SK-N-MC (cell line): ENCODE measurements around the gene PPP2R3A.
"Not testable (repeated sequence)": the region's sequence is repeated elsewhere in the genome, so short reads cannot be mapped to it uniquely, and the experiment has no call there.

Source experiments
- DNase-seq: peaks from one replicate; pipeline ENCODE4 v3.0.0-alpha.2; 2011; ENCODE audit warnings: low read depth, low spot score
- H3K27ac ChIP-seq: fragments of 200-600 bp; sonication (generic); 2 replicates; pipeline ENCODE4 v1.5.1; 2016; ENCODE audit warnings: mixed run types
- H3K36me3 ChIP-seq: fragments of 200-600 bp; sonication (generic); 2 replicates; pipeline ENCODE4 v1.6.1; 2017; ENCODE audit warnings: antibody characterized with exemption, low read length, mixed read lengths; ENCODE audit not compliant: insufficient read depth
- H3K4me3 ChIP-seq: fragments of 200-600 bp; sonication (generic); 2 replicates; pipeline ENCODE4 v1.5.1; 2016
- H3K9ac ChIP-seq: fragments of 200-600 bp; sonication (generic); 2 replicates; pipeline ENCODE4 v1.8.0; 2017; ENCODE audit warnings: mixed run types, mixed read lengths; ENCODE audit not compliant: insufficient read length
- H3K9me3 ChIP-seq: fragments of 200-600 bp; sonication (generic); 2 replicates; pipeline ENCODE4 v1.6.1; 2017; ENCODE audit warnings: low read depth, mild to moderate bottlenecking, antibody characterized with exemption, low read length, moderate library complexity, mixed read lengths
- EZH2 ChIP-seq: fragments of 200-600 bp; sonication (generic); IDR thresholded peaks from one replicate; pipeline ENCODE4 v1.6.1; 2017; ENCODE audit warnings: antibody characterized with exemption
- FOXP2 ChIP-seq: optimal IDR thresholded peaks from 2 replicates; pipeline ENCODE3; 2011; ENCODE audit warnings: mild to moderate bottlenecking, moderate library complexity; ENCODE audit not compliant: insufficient read depth; ENCODE audit errors: extremely low read length, control extremely low read depth
- POLR2AphosphoS5 ChIP-seq: IDR thresholded peaks from 2 replicates; pipeline ENCODE4 v1.6.1; 2012; ENCODE audit warnings: mild to moderate bottlenecking, low read depth, low read length, borderline replicate concordance

PPP2R3A gene

DNA sequence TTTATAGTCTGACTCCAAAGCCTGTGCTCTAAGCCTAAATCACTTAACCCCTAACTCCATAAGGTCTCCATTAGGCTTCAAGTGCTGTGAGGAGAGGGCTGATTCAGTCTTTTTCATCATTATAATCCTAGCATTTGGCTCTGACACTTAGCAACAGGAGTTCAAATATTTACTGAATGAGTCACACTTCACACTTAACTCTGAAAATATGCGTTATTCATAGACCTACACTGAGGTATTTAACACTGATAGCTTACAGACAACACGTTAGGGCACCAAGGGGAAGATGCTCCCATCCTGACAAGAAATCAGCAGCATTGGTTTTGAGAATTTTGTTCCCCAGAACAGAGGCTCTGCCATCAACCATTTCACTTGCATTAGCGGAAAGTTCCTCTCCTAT, 177.1 kb downstream of the PPP2R3A start:
- H3K9me3 ChIP-seq = no peaks in the 10 kb centered on the region
- no peak overlapping the region for H3K4me3 ChIP-seq
- DNase-seq = peak; percentile 20
- H3K9ac ChIP-seq = no peak overlapping the region
- TF ChIP-seq POLR2AphosphoS5 = peak; percentile 26; the same call in 1 of the 2 replicates
- no peak for TF ChIP-seq FOXP2
- no peak for TF ChIP-seq EZH2
- peak overlapping the region; percentile 18; the same call in 1 of the 2 replicates for H3K27ac ChIP-seq
- H3K36me3 ChIP-seq = peaks cover 9% of the 10 kb centered on the region; the same call in 1 of the 2 replicates

DNA sequence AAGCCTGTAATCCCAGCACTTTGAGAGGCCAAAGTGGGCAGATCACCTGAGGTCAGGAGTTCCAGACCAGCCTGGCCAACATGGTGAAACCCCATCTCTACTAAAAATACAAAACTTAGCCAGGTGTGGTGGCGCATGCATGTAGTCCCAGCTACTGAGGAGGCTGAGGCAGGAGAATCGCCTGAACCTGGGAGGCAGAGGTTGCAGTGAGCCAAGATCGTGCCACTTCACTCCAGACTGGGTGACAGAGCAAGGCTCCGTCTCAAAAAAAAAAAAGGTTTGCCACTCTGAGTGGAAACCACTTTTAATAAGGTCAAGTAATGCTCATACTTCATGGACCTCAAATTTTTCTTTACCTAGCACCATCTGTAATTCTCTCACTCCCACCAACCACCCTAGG, 178.9 kb downstream of the PPP2R3A start:
- H3K36me3 ChIP-seq = peaks cover 20% of the 10 kb centered on the region; the same call in 1 of the 2 replicates
- DNase-seq, H3K9ac ChIP-seq, H3K27ac ChIP-seq, H3K9me3 ChIP-seq, H3K4me3 ChIP-seq: not testable (repeated sequence)

DNA sequence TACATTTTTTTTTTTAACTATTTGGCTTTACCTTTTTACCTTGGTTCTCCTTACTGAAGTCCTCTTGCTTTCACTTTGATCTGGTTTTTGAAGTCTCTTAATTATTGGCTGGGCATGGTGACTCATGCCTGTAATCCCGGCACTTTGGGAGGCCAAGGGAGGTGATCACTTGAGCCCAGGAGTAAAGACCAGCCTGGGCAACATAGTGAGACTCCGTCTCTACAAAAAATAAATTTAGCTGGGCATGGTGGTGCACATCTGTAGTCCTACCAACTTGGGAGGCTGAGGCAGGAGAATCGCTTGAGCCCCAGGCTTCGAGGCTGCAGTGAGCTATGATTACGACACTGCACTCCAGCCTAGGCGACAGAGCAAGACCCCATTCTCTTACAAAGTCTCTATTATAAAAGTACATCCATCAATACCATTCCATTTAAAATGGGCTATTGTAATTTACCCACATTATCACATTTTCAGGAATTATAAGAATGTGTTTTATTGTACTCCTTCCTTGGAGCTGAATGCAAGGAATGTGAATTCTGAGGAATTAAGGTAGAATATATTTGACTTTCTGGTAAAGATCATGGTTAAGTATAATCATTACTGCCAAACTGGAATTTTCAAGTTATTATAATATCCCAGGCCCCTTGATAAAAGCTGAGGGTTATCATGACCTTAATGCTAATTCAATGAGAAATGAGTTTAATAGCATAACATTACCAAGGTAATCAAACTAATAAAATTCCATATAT, 181.6 kb downstream of the PPP2R3A start:
- no peak overlapping the region for H3K27ac ChIP-seq
- H3K36me3 ChIP-seq = peaks cover 39% of the 10 kb centered on the region
- H3K9ac ChIP-seq = no peak overlapping the region
- H3K4me3 ChIP-seq = no peak overlapping the region
- no peak for DNase-seq
- no peak for TF ChIP-seq FOXP2
- H3K9me3 ChIP-seq = no peaks in the 10 kb centered on the region

DNA sequence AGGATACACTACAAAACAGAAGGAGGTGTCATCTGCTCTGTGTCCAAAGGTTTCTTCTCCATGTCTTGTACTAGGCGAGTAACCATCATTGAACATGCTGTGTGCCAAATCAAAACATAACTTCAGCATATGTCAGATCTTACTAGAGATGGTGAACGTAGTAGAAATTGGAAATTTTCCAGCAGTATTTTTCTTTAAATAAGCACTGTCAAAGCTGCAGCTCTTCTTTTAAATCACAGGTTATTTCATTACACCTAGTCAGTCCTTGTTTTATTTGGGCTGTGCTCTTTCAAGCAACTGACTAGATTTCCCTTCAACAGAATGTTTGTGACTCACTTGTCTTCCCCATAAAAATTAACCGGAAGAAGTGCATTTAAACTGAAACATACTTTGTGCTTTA, 184.1 kb downstream of the PPP2R3A start:
- TF ChIP-seq POLR2AphosphoS5 = no peak
- no peak for TF ChIP-seq FOXP2
- no peak for TF ChIP-seq EZH2
- peak overlapping the region; percentile 47; the same call in 1 of the 2 replicates for H3K27ac ChIP-seq
- no peak for DNase-seq

DNA sequence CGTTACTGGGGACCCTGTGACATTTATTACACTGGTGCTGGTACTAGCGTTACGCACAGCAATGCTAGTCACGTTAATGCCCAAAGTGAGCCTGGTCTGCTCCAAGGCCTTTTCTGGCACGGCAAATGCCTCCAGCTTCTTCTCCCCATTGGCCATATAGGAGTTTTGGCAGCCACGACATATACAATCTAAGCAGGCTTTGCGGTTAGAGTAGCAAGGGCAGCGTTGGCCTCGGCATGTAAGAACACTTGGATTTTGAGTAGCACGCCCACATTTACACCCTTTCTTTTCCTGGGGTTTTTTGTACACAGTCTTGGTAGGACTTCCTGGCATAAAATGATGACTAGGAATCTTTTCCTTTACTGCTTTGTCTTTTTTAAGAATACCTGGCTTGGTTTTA, 185.7 kb downstream of the PPP2R3A start:
- no peak overlapping the region for H3K9ac ChIP-seq
- TF ChIP-seq POLR2AphosphoS5 (no peak), FOXP2 (no peak), EZH2 (no peak)
- H3K27ac ChIP-seq = peak overlapping the region; percentile 2; the same call in 1 of the 2 replicates
- DNase-seq = no peak
- H3K9me3 ChIP-seq = no peaks in the 10 kb centered on the region
- peaks cover 44% of the 10 kb centered on the region for H3K36me3 ChIP-seq
- no peak overlapping the region for H3K4me3 ChIP-seq

More for the DNA sequence above, 184.1 kb downstream of the PPP2R3A start:
- Histone ChIP-seq H3K9me3 (no peaks in the 10 kb centered on the region), H3K9ac (no peak overlapping the region), H3K36me3 (peaks cover 47% of the 10 kb centered on the region), H3K4me3 (no peak overlapping the region)

DNA sequence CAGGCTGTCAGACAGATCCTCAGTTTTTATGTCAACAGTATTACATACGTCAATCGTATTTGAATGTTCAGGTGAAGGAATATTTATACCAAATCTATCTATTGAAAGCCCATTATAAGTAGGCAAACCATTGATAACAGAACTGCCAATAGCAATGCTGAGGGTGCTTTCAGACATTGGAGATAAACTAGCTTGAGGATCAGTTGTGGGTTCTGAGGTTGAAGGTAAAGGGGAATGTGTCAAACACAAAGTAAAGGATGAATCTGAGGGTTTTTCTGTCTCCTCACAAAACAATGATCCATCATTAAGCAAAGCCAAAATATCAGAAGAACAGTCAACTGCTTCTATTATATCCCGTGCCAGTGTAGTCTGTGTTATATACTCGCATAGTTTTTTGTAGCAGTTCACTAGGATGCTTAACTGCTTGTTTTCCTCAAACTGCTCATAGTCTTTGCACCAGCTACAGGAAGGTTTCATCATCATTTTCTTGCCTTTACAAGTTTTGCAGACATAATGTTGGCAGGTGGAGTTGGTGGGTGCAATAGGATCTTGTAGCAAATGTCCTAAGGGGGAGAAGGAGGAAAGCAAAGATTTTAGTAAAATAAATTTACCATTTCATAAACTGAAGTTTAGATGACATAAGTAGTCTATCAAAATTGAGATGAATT, 186.8 kb downstream of the PPP2R3A start:
- H3K9ac ChIP-seq = no peak overlapping the region
- no peaks in the 10 kb centered on the region for H3K9me3 ChIP-seq
- no peak overlapping the region for H3K4me3 ChIP-seq
- H3K36me3 ChIP-seq = peaks cover 40% of the 10 kb centered on the region
- DNase-seq = no peak
- 0 out of 2 replicates have a peak overlapping the region, but pooled peaks have one; percentile 13 for H3K27ac ChIP-seq
- TF ChIP-seq POLR2AphosphoS5 (no peak), EZH2 (no peak), FOXP2 (no peak)

DNA sequence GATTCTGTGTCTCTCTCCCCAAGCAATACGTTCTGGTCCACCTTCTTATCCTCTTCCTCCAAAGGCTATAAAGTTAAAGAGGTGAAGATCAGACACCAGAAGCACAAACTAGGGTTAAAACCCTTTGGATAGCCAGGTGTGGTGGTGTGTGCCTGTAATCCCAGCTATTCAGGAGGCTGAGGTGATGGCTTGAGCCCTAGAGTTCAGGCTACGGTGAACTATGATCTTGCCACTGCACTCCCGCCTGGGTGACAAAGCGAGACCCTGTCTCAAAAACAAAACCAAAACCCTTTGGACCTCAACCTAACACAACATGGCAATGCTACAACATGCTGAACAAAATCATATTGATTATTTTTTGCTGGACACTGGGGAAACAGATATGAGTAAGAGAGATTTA, 187.4 kb downstream of the PPP2R3A start:
- H3K9me3 ChIP-seq = no peaks in the 10 kb centered on the region
- no peak overlapping the region for H3K9ac ChIP-seq
- H3K27ac ChIP-seq = peak overlapping the region; percentile 13; the same call in 1 of the 2 replicates
- DNase-seq = no peak
- H3K4me3 ChIP-seq = no peak overlapping the region
- no peak for TF ChIP-seq FOXP2
- no peak for TF ChIP-seq EZH2
- TF ChIP-seq POLR2AphosphoS5 = no peak
- H3K36me3 ChIP-seq = peaks cover 36% of the 10 kb centered on the region

DNA sequence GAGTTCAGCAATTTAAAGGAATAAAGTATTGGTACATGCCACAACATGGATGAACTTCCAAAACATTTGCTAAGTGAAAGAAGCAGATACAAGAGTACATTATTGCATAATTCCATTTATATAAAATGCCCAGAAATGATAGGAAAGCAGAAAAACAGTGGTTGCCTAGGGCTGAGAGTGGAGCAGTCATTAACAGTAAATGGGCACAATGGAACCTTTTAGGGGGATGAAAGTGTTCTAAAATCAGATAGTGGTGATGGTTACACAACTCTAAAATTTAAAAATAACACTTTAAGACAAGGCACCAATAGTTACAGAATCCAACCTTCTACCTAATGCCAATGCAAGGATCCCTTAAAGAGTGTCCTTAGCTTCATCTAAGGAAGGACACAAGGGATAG, 196.0 kb downstream of the PPP2R3A start:
- no peak overlapping the region for H3K4me3 ChIP-seq
- H3K36me3 ChIP-seq = peaks cover 21% of the 10 kb centered on the region
- H3K9ac ChIP-seq = no peak overlapping the region
- no peak for TF ChIP-seq POLR2AphosphoS5
- no peak for TF ChIP-seq FOXP2
- TF ChIP-seq EZH2 = no peak
- no peak overlapping the region for H3K27ac ChIP-seq
- H3K9me3 ChIP-seq = peaks cover 7% of the 10 kb centered on the region
- no peak for DNase-seq
